Psoas muscle (tissue), 8 donors: ENCODE measurements around the gene C1orf21. TPM values are rescaled to one million over a fixed set of nuclear protein-coding genes. Genes with fewer than 3 reads are reported as not detected.

Source experiments
- ATAC-seq, 4 donors: fragments of 200-7000 bp; cut with Tn5 transposase; one replicate each; pipeline ENCODE4 v1.9.1; 2020; ENCODE audit warnings: moderate library complexity in 3 of 4, mild to moderate bottlenecking in 2 of 4
- DNase-seq, 2 donors: peaks; one replicate each; pipeline ENCODE4 v3.0.0-alpha.2; 2020
- H3K27ac ChIP-seq: fragments of 200-600 bp; one replicate; pipeline ENCODE4 v1.8.0; 2022
- H3K27me3 ChIP-seq, 3 donors: fragments of 200-600 bp in 1 of 3; one replicate each; pipeline versions ENCODE4 v1.6.1 to v1.8.0; 2013 to 2022; ENCODE audit warnings: low read length in 2 of 3, mild to moderate bottlenecking in 2 of 3, moderate library complexity in 1 of 3; ENCODE audit not compliant: insufficient read depth in 3 of 3
- H3K36me3 ChIP-seq, 2 donors: fragments of 200-600 bp in 1 of 2; one replicate each; pipeline versions ENCODE4 v1.6.1 to v1.8.0; 2013 to 2022; ENCODE audit warnings: low read depth in 1 of 2, mild to moderate bottlenecking in 1 of 2, moderate library complexity in 1 of 2; ENCODE audit not compliant: insufficient read depth in 1 of 2
- H3K4me1 ChIP-seq: fragments of 200-600 bp; one replicate; pipeline ENCODE4 v1.8.0; 2022
- H3K4me3 ChIP-seq: fragments of 200-600 bp; one replicate; pipeline ENCODE4 v1.8.0; 2022; ENCODE audit warnings: mild to moderate bottlenecking
- H3K9me3 ChIP-seq: fragments of 200-600 bp; one replicate; pipeline ENCODE4 v1.8.0; 2022
- CTCF ChIP-seq: fragments of 200-600 bp; IDR thresholded peaks from one replicate; pipeline ENCODE4 v1.8.0; 2022; ENCODE audit warnings: antibody characterized with exemption
- WGBS, 3 donors: extraction: QIAGEN DNeasy Blood & Tissue Kit; methylation state at CpG; one replicate each; pipeline versions ENCODE4 v1.1.6 to v1.1.7; 2013; 5-methylcytosine and 5-hydroxymethylcytosine counted together
- intact Hi-C, 2 donors: fragments of 100-400 bp; cut with DNase I; formaldehyde crosslinking; loops; one replicate each; pipeline versions ENCODE4 v1.11.0 to v1.14.2; 2022
- polyA plus RNA-seq, 3 donors: library from polyadenylated mRNA; stranded (reverse); fragments of 200-250 nt; gene quantifications; one replicate each; pipeline ENCODE4 v1.2.3, GENCODE V29; 2013
- total RNA-seq, 4 donors: library from RNA; stranded (reverse); fragmentation: NEBNext Ultra II Directional in 2 of 4; extraction: Animal tissue kit (Norgen Biotek cat#: 25700) in 2 of 4; gene quantifications; one replicate each; pipeline versions ENCODE4 v1.2.1 to v1.2.4, GENCODE V29; 2021 to 2023
- donor health status: healthy with polysubstance abuse.
- donor health status: DM: no; HTN: no; CAD: no; lungs with moderate emphysema.
- donor health status: Bipolar disorder and iron deficiency.
- donor health status: healthy.
- donor health status: DM: yes; HTN: yes; CAD: no.
- donor health status: DM: no; HTN: no; CAD: no.
- donor health status: DM: no; HTN: no; CAD: no.
- donor health status: DM: yes; HTN: yes; CAD: no.

Gene C1orf21
- total and polyA plus RNA-seq, 7 donors, result 55.5 to 216 (median 171) TPM

- DNase-seq (no peak), ATAC-seq (no peak)
- no peak overlapping the region for H3K27ac ChIP-seq
- peaks cover 3 to 36% of the 10 kb centered on the region in 2 donors for H3K36me3 ChIP-seq
- TF ChIP-seq CTCF, result no peak
- no peaks in the 10 kb centered on the region for H3K9me3 ChIP-seq
- no peaks in the 10 kb centered on the region for H3K27me3 ChIP-seq
- intact Hi-C loops, result no loop called here
- H3K4me1 ChIP-seq, result peaks cover 5% of the 10 kb centered on the region
- no peak overlapping the region for H3K4me3 ChIP-seq
- 59 to 70% (median 63%) methylated on average over 5 of the region's 5 CpGs for WGBS, 3 donors
Measured at GRCh38 chr1:184590163-184590750, 203.4 kb downstream of the C1orf21 start.

DNA sequence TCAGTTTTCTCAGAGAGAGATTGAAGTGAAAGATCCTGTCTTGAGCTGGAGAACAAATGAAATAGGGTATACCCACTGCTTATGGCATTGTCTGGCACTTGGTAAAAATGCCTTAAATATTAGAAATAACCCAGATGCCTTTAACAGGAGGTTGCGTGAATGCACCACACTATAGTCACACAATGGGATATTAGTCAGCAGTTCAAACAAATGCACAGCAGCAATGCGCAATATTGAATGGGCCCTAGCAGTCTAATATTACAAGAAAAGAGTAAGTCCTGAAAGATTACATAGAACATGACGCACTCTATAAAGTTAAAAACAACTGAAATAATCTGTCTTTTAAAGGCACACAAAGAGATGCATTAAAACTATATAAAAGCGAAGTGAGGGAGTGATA lies 206.8 kb downstream of the C1orf21 start:
- H3K4me1 ChIP-seq, result no peaks in the 10 kb centered on the region
- no peak for TF ChIP-seq CTCF
- DNase-seq, result no peak
- peaks cover 4 to 43% of the 10 kb centered on the region in 2 donors for H3K36me3 ChIP-seq
- H3K27ac ChIP-seq, result no peak overlapping the region
- intact Hi-C loops, result no loop called here
- no peak for ATAC-seq
- H3K4me3 ChIP-seq, result no peak overlapping the region
- H3K9me3 ChIP-seq, result no peaks in the 10 kb centered on the region
- 85 to 99% (median 87%) methylated on average over 4 of the region's 4 CpGs for WGBS, 3 donors
- H3K27me3 ChIP-seq, result no peaks in the 10 kb centered on the region

DNA sequence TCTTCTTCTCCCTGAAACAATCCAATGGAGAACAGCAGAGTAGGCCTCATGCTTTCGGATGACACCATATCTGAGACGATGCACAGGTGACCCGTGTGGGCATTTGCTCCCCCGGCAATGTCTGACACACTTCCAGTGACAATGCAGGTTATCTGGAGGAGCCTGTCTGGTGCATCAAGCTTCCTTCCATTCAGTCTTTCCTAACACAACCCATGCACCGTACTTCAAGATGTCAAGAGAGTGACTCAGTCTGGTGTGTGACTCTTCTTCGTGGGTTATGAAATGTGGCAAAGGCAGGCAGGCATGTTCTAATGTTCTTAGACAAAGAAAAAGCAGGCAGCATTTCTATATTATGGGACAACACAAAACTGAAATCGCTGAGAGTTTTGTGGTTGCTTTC lies 208.8 kb downstream of the C1orf21 start:
- WGBS, 3 donors, result 85 to 90% (median 87%) methylated on average over 7 of the region's 7 CpGs
- peak; percentile 64 to 93 (median 82) for ATAC-seq
- intact Hi-C loops, result no loop called here
- Histone ChIP-seq H3K4me3 (no peak overlapping the region), H3K4me1 (no peaks in the 10 kb centered on the region), H3K36me3 (peaks cover 7 to 57% of the 10 kb centered on the region in 2 donors), H3K27ac (no peak overlapping the region), H3K27me3 (no peaks in the 10 kb centered on the region), H3K9me3 (no peaks in the 10 kb centered on the region)
- TF ChIP-seq CTCF, result no peak
- no peak for DNase-seq

- Histone ChIP-seq H3K4me3 (no peak overlapping the region), H3K4me1 (no peaks in the 10 kb centered on the region), H3K27me3 (no peaks in the 10 kb centered on the region), H3K9me3 (no peaks in the 10 kb centered on the region), H3K36me3 (peaks cover 7 to 54% of the 10 kb centered on the region in 2 donors), H3K27ac (no peak overlapping the region)
- TF ChIP-seq CTCF, result no peak
- DNase-seq, result no peak
- 79 to 80% (median 80%) methylated on average over 8 of the region's 8 CpGs for WGBS, 3 donors
- intact Hi-C loops, result no loop called here
- peak in 2 of 4 donors; percentile 2 to 12 for ATAC-seq
Measured at GRCh38 chr1:184596950-184597645, 210.3 kb downstream of the C1orf21 start.
